Dermis blood vessel endothelial cell (primary cell): ENCODE measurements around the gene DCHS2. TPM values are rescaled to one million over a fixed set of nuclear protein-coding genes. Genes with fewer than 3 reads are reported as not detected.

Source experiments
- DNase-seq: peaks from one replicate; pipeline ENCODE4 v3.0.0; 2010
- total RNA-seq: library from RNA; depleted of rRNA; stranded (reverse); fragments of >200 nt; gene quantifications from 2 replicates; pipeline ENCODE4 v1.2.3, GENCODE V29; 2014

Gene DCHS2
- total RNA-seq, 1 donor from 2014 or later, result 0.17 TPM

- DNase-seq, result no peak
These were observed 304.7 kb downstream of the DCHS2 start for GRCh38 chr4:154186888-154187287.

- DNase-seq, result no peak
These were observed 305.6 kb downstream of the DCHS2 start for GRCh38 chr4:154186035-154186434.

GRCh38 chr4:154184238-154184637, 307.4 kb downstream of the DCHS2 start:
- DNase-seq, result no peak

GRCh38 chr4:154183264-154183663, 308.3 kb downstream of the DCHS2 start:
- no peak for DNase-seq

Other genes with a start within 250 kb of the DCHS2 start
- 70.3 and 124 TPM in 2 replicates for gene PLRG1, start 58.6 kb upstream of the DCHS2 start, total RNA-seq
- not detected in 2 replicates for gene FGB, start 71.2 kb upstream of the DCHS2 start, total RNA-seq
- gene FGA, start 98.9 kb upstream of the DCHS2 start, total RNA-seq, result not detected in 2 replicates
- 0.19 TPM in 1 of 2 replicates, not detected in the other for gene FGG, start 120.9 kb upstream of the DCHS2 start, total RNA-seq